ENCODE data around the gene CLCA1. TPM values are rescaled to one million over a fixed set of nuclear protein-coding genes. Genes with fewer than 3 reads are reported as not detected.

The CLCA1 gene
- polyA plus RNA-seq, 1 of the 3 experiments (the other 2 are of a cell fraction), result not detected

GRCh38 chr1:86461482-86461881 is 7.2 kb upstream of the CLCA1 start:
- 69% methylated on average over 3 of the region's 3 CpGs for WGBS (ENCODE audit: low lambda C conversion rate)
- no peaks in the 10 kb centered on the region for H3K9me2 ChIP-seq
- H3K27ac ChIP-seq (ENCODE audit: low read depth in 2 of 2, low read length in 1 of 2), result no peak overlapping the region
- no peaks in the 10 kb centered on the region for H3K9me3 ChIP-seq
- H3K4me1 ChIP-seq (ENCODE audit: control insufficient read depth in 1 of 2, insufficient read depth in 2 of 2, low read depth in 1 of 2, low read length in 1 of 2), result no peaks in the 10 kb centered on the region
- H3K27me3 ChIP-seq (ENCODE audit: insufficient read depth), result no peaks in the 10 kb centered on the region; the same call in 1 of the 2 replicates
- DNase-seq, result no peak
- H3K4me2 ChIP-seq, result no peak overlapping the region
- no peak overlapping the region for H3K9ac ChIP-seq
- no peaks in the 10 kb centered on the region for H3F3A ChIP-seq (replicated peaks; ENCODE audit: insufficient read depth)
- CTCF ChIA-PET, result interaction anchor here (0.9 to 2.2 kb wide), 3 partner anchors 12 to 81 kb away, joined by 3 to 6 read pairs (median 4); no protein-coding TSS in a partner anchor
- no peaks in the 10 kb centered on the region for H3K36me3 ChIP-seq (replicated peaks in 1 of 2; ENCODE audit: control insufficient read depth in 1 of 2, insufficient read depth in 2 of 2, low read length in 1 of 2)
- H3K79me2 ChIP-seq (ENCODE audit: insufficient read depth), result no peaks in the 10 kb centered on the region
- POLR2A ChIA-PET, result no interaction called here
- H4K20me1 ChIP-seq (ENCODE audit: insufficient read depth), result no peaks in the 10 kb centered on the region
- no peak overlapping the region for H2AFZ ChIP-seq (ENCODE audit: low read depth)
- no peak overlapping the region for H3K4me3 ChIP-seq (ENCODE audit: low read depth in 2 of 2, low read length in 1 of 2)
- TF ChIP-seq EZH2phosphoT487 (IDR thresholded peaks at IDR 0.05; ENCODE audit: borderline replicate concordance, low read depth), result no peak
- no peak for TF ChIP-seq RAD21 (IDR thresholded peaks at IDR 0.05; ENCODE audit: low read length)
- TF ChIP-seq GATA2 (CRISPR knock-in tag; IDR thresholded peaks at IDR 0.05), result no peak
- TF ChIP-seq POLR2AphosphoS5 (IDR thresholded peaks at IDR 0.05; ENCODE audit: low read depth, low read length), result no peak
- TF ChIP-seq CTCF (IDR thresholded peaks at IDR 0.05), result no peak
- no peak for TF ChIP-seq FOXJ3 (CRISPR knock-in tag; IDR thresholded peaks at IDR 0.05)

GRCh38 chr1:86464819-86465218 is 3.9 kb upstream of the CLCA1 start:
- no peak overlapping the region for H3K9ac ChIP-seq
- H3K27me3 ChIP-seq (ENCODE audit: insufficient read depth), result no peaks in the 10 kb centered on the region; the same call in 1 of the 2 replicates
- no peaks in the 10 kb centered on the region for H3K9me3 ChIP-seq
- H4K20me1 ChIP-seq (ENCODE audit: insufficient read depth), result no peaks in the 10 kb centered on the region
- WGBS (ENCODE audit: low lambda C conversion rate), result 3% methylated on average over 1 of the region's 1 CpG
- H3K36me3 ChIP-seq (replicated peaks in 1 of 2; ENCODE audit: control insufficient read depth in 1 of 2, insufficient read depth in 2 of 2, low read length in 1 of 2), result no peaks in the 10 kb centered on the region
- ChIA-PET CTCF (no interaction called here), POLR2A (no interaction called here)
- no peak overlapping the region for H3K27ac ChIP-seq (ENCODE audit: low read depth in 2 of 2, low read length in 1 of 2)
- no peak overlapping the region for H2AFZ ChIP-seq (ENCODE audit: low read depth)
- H3F3A ChIP-seq (replicated peaks; ENCODE audit: insufficient read depth), result no peaks in the 10 kb centered on the region
- no peaks in the 10 kb centered on the region for H3K9me2 ChIP-seq
- no peak for DNase-seq
- H3K79me2 ChIP-seq (ENCODE audit: insufficient read depth), result no peaks in the 10 kb centered on the region
- H3K4me1 ChIP-seq (ENCODE audit: control insufficient read depth in 1 of 2, insufficient read depth in 2 of 2, low read depth in 1 of 2, low read length in 1 of 2), result no peaks in the 10 kb centered on the region
- H3K4me2 ChIP-seq, result no peak overlapping the region
- H3K4me3 ChIP-seq (ENCODE audit: low read depth in 2 of 2, low read length in 1 of 2), result no peak overlapping the region
- no peak for TF ChIP-seq NRF1 (IDR thresholded peaks at IDR 0.05; ENCODE audit: low read depth, low read length)
- no peak for TF ChIP-seq TEAD4 (IDR thresholded peaks at IDR 0.05; ENCODE audit: borderline replicate concordance, insufficient read depth)
- no peak for TF ChIP-seq FOXJ3 (CRISPR knock-in tag; IDR thresholded peaks at IDR 0.05)
- no peak for TF ChIP-seq REST (IDR thresholded peaks at IDR 0.05; ENCODE audit: low read depth, low read length)
- TF ChIP-seq EP300 (IDR thresholded peaks at IDR 0.05; ENCODE audit: borderline replicate concordance in 1 of 2, low read depth in 1 of 2, low read length in 1 of 2), result no peak
- TF ChIP-seq YY1 (IDR thresholded peaks at IDR 0.05; ENCODE audit: low read depth), result no peak
- no peak for TF ChIP-seq PBX3 (IDR thresholded peaks at IDR 0.05)
- TF ChIP-seq ZBTB33 (IDR thresholded peaks at IDR 0.05; ENCODE audit: borderline replicate concordance, low read depth), result no peak
- TF ChIP-seq MAX (IDR thresholded peaks at IDR 0.05; ENCODE audit: low read depth), result no peak
- TF ChIP-seq TCF12 (IDR thresholded peaks at IDR 0.05), result no peak
- TF ChIP-seq CHD2 (IDR thresholded peaks at IDR 0.05; ENCODE audit: low read length, partially characterized antibody), result no peak
- no peak for TF ChIP-seq SMC3 (IDR thresholded peaks at IDR 0.05; ENCODE audit: low read depth, low read length)
- TF ChIP-seq RXRA (IDR thresholded peaks at IDR 0.05; ENCODE audit: borderline replicate concordance, low read depth), result no peak

All from SK-N-SH (cell line).